Activated naive CD4-positive, alpha-beta T cell treated with anti-CD3 and anti-CD28 coated beads, Interleukin-2, amount 50 U/mL, for 16 hours (primary cell): Measurements from ENCODE around the gene CDC42EP1.
"Not testable (repeated sequence)": the region's sequence is repeated elsewhere in the genome, so short reads cannot be mapped to it uniquely, and the experiment has no call there.

Experiments used
- DNase-seq: peaks from one replicate; pipeline ENCODE4 v3.0.0-alpha.2; 2020

The CDC42EP1 gene

DNA sequence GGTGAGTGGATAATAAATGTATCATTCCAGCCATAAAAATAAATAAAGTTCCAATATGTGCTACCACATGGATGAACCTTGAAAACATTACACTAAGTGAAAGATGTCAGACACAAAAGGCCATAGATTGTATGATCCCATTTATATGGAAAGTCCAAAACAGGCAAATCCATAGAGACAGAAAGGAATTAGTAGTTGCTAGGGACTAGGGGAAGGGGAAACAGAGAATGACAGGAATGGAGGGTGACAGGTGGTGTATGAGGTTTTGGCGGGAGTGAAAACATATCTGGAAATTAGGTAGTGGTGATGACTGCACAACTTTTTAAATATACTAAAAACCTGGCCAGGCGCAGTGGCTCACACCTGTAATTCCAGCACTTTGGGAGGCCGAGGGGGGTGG is 25.8 kb upstream of the CDC42EP1 start:
- DNase-seq: no peak

DNA sequence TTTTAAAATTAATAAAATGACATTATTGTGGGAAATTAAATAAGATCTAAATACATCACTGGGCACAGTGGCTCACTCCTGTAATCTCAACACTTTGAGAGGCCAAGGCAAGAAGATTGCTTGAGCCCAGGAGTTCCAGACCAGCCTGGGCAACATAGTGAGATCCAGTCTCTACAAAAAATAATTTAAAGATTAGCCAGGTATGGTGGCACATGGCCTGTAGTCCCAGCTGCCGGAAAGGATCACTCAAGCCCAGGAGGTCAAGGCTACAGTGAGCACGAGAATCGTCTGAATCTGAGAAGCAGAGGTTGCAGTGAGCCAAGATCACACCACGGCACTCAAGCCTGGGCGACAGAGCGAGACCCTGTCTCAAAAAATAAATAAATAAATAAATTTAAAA is 25.1 kb upstream of the CDC42EP1 start:
- no peak for DNase-seq

DNA sequence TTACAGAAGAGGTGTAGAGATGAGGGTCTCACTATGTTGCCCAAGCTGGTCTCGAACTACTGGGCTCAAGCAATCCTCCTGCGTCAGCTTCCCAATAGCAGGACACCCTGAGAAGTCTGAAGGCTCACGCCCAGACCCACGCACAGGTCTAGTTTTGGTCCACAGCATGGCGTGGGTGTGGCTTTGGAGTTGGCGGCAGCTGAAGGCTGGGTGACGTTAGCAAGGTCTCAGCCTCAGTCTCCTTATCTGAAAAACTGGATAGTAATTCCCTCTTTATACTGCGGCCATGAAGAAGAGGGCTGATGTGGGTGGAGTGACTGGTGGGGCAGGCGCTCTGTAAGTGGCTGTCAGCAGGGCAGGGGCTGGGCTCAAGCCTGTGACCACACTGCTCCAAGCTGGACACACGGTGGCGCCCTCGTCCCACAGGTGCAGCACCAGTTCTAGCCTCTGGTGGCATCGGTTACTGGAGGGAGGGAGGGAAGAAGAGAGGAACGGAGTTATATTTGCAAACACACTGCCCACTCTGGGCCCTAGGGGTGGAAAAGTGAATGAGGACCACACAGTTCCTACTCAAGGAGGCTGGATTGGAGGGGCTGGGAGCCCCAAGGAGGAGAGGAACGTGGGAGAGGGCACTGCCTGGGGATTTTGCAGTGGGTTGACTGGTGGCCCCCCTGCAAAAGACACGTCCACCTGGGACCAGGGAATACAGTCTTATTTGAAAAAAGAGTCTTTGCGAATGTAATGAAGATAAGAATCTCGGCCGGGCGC is 21.5 kb upstream of the CDC42EP1 start:
- DNase-seq: peak; percentile 90

DNA sequence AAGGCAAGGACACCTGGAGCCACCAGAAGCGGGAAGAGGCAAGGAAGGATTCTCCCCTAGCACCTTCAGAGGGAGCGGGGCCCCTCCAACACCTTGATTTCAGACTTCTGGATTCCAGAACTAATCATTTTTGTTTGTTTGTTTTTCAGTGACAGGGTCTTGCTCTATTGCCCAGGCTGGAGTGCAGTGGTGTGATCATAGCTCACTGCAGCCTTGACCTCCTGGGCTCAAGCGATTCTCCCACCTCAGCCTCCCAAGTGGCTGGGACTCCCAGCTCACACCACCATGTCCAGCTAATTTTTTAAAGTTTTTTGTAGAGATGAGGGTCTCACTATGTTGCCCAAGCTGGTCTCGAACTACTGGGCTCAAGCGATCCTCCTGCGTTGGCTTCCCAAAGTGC is 20.5 kb upstream of the CDC42EP1 start:
- DNase-seq: not testable (repeated sequence)

DNA sequence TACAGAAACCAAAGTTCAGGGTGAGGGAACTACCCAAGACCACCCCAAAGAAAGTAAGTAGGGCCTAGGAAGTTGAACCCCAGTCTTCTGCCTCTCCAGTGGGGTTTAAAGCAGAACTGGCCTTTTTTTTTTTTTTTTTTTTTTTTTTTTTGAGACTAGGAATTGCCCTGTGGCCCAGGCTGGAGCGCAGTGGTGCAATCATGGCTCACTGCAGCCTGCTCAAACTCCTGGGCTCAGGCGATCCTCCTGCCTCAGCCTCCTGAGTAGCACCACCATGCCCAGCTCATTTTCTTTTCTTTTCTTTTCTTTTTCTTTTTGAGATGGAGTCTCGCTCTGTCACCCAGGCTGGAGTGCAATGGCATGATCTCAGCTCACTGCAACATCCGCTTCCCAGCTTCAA is 17.9 kb upstream of the CDC42EP1 start:
- not testable (repeated sequence) for DNase-seq

DNA sequence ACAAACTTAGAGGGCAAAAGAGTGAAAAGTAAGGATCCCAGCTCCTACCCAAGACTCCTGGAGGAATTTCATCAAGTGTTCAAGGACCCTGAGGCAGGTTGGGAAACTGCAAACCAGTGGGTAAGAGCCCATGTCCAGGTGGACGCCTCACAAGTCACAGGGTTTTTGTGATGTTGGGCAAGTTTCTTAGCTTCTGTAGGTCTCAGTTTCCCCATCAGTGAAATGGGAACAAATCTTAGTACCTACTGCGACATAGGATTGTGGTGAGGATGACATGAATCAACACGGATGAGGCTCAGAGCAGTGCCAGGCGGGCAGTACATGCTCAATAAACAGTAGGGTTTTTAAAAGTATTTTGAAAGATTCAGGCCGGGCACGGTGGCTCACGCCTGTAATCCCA is 17.3 kb upstream of the CDC42EP1 start:
- DNase-seq: no peak

DNA sequence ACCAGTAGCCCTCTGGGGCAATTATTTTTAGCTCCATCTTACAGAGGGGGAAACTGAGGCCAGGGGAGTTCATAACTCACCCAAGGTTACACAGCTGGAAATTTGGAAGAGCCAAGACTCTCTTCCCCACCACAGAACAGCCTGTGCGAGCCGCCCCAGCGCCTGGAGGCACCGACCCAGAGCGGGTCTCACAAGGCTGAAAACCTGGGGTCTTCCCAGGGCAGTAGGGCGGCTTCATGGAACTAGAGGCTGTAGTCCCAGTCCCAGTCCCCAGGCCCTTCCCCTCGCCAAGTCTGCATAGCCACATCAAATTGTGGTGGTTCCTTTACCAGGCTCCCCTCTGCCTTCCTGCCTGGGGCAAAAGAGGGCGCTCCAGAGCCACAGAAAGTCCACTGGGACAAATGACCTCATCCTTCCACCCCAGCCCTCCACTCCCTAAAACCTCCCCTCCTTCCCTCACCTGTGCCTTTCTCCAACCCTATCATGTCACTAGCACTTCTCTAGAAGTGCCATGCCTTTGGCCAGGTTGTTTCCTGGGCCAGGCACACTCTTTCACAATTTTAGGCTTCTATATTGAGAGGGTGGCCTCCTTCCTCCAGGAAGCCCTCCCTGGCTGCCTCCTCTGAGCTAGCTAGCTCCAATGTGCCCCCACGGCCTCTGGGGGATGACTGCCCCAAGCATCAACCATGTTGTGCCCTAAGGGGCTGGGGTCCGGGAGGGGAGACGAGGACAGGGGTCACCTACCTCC is 15.2 kb upstream of the CDC42EP1 start:
- DNase-seq: peak; percentile 53

DNA sequence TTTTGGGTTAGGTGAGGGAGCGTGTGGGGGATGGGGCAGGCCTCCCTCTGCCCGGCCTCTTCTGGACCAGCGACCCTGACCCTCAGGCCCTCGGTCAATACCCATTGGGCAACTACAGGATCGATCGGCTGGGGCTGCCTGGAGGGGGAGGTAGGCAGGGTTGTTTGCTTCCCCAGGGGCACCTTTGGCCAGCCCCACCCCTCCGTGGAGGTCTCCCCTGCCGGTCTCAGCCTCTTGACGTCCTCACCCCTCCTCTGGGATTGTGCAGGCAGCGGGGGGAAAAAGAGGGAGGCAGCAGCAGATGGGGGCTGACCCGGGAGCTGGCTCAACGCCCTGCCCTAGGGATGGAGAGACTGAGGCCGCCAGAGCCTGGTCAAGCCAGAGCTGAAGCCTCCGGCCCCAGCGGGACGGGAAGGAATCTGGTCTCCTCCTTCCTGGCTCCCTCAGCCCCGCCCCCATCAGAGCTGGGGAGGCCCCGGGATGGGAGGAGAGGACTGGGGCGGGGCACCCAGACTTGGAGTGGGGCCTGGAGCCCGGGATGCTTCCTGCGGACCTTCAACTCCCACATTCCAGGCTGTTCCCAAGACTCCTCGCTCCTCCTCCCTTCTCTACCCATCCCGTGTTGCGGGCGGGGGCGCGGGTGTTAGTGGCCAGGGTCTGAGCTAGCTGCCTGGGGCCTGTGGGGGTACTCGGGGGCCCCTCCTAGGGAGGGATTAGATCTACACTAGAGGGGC is 14.4 kb upstream of the CDC42EP1 start:
- DNase-seq: no peak

DNA sequence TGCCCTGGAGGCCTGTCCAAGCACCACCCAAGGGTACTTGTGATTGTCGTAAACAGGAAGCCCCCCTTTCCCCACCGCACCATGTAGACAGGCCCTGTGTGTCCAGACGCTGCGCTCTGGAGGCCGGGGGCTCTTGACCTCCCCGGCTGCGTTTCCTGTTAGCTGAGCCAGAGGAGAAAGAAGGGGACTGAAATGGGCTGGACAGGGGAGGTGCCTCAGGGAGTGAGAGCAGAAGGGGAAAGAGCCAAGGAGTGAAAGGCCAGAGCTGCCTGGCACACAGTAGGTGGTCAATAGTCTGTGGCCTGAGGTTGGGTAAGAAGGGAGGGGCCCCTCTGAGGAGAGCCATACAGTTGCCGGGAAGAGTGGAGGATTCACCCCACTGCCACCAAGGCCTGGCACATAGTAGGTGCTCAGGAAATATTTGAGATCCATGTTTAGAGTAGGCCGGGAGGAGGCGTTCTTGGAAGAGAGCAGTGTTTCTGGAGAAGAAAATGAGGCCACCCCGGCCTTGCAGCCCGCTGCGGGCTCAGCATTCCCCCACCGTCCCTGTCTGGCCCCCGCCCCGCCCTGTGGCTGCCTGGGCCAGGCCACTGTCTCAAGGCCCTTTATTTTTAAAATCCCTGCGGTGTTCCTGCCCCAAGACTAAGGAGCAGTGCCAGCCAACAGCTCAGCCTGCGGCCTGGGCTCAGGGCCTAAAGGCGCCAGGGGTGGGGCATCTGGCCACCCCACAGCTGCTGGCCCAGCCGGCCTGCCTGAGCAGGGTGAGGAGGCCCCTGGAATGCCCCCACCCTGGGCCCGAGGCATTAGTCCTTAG is 13.6 kb upstream of the CDC42EP1 start:
- DNase-seq: no peak

DNA sequence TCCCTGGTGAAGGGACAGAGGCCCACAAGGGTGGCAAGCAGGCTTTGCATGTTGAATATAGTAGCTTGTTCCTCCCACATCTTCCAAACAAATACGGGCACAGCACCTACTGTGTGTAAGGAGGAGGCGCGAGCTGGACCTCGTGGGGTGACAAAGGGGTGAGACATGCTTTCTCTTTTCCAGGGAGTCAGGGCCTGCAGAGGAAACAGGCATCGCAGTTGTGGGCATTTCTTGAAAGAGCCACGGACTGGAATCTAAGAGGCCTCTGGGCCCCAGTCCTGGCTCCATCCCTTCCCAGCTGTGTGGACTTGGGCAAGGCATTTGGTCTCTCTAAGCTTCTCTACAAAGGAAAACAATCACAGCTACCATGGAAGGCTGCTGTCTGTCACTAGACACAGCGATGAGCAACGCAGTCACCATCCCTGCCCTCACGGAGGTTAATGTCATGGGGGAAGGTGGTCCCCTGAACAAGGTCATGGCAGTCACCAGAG is 13.0 kb upstream of the CDC42EP1 start:
- DNase-seq: no peak

DNA sequence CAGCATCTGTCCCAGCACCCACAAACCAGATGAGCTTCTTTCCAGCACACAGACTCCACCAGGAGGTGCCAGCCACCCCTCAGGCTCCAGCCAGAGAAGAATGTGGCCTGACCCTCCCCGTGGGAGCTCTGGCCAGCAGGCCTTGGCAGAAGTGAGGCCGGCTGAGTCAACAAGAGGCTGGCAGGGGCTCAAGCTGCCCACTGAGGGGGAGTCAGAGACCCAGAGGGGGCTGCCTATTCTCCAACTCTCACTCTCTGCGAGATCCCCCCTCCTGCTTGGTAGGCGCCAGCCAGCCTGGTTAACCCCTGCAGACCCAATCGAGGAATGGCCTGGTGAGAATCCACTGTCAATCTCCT is 10.6 kb upstream of the CDC42EP1 start:
- DNase-seq: no peak

DNA sequence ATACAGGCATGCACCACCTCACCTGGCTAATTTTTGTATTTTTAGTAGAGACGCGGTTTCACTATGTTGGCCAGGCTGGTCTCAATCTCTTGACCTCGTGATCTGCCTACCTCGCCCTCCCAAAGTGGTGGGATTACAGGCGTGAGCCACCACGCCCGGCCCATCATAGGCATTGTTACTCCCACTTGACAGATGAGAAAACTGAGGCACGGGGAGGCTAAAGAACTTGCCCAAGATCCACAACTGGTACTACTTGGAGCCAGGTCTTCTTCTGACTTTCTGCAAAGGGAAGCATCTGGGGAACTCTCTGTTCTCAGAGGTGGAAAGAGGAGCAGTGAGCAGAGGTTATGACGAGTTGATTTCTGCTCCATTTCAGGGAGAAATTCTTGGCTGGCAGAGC is 9.4 kb upstream of the CDC42EP1 start:
- DNase-seq: not testable (repeated sequence)

DNA sequence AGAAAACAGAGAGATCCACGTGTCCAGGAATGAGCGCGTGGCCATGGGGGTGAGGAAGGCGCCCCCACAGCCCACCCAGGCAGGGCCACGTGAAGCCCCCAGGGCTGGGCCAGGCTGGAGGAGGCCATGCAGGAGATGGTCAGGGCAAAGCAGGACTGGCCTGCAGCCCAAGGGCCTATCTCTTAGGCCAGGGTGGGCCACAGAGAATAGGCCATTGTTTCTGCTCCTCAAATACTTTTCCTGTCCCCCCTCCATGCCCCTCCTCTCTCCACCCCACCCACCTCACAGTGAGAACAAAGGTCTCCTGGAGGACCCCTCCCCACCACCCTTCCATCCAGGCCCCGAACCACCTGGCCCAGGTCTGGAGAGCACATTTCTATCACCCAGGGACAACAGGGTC is 8.3 kb upstream of the CDC42EP1 start:
- DNase-seq: no peak

DNA sequence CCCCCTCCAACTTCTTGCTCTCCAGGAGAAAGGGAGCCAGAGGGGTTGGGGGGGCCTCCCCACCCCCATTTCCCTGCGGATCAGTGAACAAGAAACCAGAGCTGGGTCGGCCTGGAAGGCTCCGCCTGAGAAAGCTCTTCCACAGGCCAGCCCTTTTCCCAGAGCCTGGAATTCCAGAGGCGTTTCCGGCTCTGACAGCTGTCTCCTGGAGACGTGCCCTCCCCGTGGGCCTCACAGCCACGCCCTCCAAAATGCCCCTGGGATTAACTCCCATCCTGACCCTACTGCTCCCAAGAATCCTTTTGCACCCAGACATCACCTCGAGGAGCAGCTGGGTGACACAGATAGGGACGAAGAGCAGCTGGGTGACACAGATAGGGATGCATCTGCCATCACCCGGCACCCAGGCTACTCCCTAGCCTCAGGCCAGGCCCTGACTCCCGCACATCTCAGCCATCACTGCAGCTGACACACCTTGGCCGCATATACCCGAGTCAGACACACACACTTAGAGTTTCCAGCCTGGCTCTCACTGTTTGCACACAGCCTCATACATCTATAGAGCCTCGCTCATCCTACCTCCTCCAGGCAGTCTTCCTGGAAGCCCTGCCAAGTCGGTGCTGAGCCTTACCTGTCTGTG is 7.6 kb upstream of the CDC42EP1 start:
- no peak for DNase-seq

DNA sequence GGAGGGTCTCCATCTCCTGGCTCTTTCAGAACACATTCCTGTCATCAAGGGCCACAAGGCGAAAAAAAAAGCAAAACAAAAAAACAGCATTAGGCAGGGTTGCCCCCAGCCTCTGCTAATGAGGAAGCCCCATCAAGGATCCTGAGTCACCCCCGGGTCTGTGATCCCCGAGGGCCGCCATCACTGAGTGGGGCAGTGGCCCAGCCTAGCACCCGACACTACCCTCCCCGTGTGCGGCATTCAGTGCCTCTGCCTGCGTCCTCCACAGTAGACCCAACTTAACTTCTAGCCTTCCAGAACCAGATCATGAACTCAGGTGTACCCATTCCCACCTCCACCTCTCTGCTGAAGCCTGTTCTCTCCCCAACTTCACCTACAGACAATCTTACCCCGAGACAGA is 6.6 kb upstream of the CDC42EP1 start:
- no peak for DNase-seq

DNA sequence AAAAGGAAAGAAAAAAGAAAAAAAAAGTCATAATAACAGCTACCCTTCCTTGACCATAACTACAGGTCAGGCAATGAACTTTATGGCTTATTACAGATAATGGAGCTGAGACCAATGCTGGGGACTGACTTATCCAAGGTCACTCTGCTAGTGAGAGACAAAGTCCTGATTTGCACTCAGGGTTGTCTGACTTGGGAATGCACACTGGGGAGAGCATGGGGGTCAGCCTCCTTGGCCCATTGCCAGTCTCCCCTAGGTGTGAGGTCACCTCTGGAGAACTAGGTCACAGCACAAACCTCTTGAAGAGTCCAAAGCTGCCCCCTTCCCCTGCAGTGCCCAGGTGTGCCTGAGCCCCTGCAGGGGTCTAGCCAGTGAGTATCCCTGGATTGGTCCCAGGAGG is 5.3 kb upstream of the CDC42EP1 start:
- no peak for DNase-seq

DNA sequence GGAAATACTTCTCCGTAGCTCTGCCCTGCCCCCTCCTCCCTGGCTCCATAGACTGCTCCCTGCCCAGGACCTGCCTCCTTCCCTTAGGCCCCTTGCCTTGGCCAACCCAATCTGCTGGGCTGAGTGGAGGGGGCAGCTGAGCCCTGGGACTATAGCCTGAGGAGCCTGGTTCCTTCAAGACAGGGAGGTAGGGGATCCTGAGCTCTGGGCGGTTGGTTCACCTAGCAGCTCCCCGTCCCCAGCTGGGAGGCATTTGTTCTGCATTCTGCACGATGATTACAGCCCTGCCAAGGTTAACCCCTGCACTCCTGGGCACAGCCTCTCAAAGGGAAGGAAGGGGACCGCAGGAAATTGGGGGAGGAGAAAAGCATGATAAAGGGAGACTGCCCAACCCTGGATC is 3.6 kb upstream of the CDC42EP1 start:
- no peak for DNase-seq

DNA sequence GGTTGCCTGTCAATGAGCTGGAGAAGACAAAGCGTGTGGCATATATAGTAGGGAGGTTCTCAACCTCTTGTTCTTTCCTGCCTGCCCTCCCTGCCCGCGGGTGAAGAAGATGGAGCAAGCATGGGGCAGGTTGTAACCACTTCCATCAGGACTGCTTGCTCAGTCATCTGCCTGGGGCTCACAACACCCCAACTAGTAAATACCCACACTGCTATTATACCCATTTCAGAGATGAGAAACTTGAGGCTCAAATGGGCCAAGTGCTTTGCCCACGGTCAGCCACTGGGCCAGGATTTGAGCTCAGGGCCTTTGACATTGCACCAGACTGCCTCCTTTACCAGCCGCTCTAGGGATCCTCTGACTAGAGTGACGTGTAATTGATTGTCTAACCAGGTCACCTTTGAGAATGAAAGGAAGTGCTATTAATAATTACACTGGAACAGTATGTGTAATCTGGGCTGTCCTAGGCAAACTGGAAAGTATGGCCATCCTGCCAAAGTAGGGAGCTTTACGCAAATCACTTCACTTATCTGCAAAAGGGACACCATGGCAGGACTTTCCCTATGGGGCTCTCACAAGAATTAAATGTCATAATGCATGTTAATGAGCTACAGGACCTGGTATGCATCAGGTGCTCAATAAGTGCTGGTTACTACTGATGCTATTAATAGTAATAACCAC is 2.8 kb upstream of the CDC42EP1 start:
- DNase-seq: no peak

DNA sequence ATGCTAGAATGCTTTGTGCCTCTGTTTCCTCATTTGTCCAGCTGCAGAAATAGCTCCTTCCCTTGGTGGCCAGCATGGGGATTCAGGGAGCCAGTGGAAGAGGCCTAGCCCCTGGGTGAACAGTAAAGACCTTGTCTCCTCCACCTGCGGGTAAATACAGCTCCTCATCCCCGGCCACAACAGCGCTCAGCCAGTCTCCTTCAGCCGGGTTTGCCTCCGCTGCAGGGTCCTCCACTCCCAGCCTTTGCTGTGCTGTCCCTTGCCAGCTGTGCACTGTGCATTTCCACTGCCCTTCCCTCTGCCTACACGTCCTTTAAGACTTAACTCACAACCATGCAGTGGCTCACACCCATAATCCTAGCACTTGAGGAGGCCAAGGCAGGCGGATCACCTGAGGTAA is 1.5 kb upstream of the CDC42EP1 start:
- no peak for DNase-seq

DNA sequence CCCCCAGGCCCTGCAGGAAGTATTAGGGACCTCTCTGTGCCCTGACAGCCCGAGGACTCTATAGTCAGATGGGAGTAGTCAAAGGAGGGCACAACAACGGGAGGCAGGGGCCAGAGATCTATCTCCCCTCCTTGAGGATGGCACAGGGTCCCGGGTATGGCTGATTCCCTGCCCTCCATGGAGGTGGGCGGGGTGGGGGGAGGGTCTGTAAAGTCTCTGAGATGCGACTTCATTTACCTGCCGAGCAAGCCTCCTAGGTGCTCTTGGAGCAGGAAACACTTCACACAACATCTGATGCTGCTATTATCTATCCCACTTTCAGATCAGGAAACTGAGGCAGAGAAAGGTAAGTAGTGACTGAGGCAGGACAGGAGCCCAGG is 769 bp upstream of the CDC42EP1 start:
- no peak for DNase-seq

DNA sequence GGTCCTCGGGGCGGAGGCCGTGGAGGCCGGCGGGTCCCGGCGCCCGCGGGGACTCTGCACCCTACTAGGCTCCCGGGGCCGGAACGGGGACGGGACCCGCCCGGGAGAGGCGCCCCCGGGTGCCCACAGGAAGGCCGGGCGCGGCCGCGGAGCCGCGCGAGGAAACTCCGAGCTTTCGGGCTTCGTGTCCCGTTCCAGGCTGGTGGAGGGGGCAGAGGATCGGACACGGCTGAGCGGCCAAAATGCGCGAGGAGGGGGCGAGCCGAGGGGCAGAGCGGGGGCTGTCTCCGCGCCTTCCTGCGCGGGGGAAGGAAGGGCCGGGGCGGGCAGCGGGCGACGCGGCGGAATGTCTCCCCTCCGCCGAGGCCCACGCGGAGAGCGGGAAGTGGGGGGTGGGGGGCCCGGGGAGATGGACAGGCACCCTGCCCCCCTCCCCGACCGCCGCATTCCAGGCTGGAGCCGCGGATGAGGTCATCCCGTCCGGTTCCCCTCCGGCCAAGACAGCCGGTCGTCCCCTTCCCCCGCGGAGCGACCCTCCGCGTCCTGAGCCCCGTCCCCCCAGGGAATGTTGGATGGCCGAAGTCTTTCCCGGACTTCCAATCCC is 430 bp downstream of the CDC42EP1 start:
- no peak for DNase-seq
